GM12875 (cell line): ENCODE measurements around the gene PLXNA2.

ENCODE experiments used
- H3K4me3 ChIP-seq: one replicate; pipeline ENCODE4 v1.5.1; 2011; ENCODE audit warnings: low read depth, low read length, control low read depth
- TF ChIP-seq, protein P1 (sequence below): IDR thresholded peaks from 2 replicates; pipeline ENCODE4 v1.5.1; 2011; ENCODE audit warnings: low read depth, mild to moderate bottlenecking, control low read depth, inconsistent platforms, low read length, moderate library complexity, borderline replicate concordance; ENCODE audit not compliant: insufficient read depth

Gene PLXNA2

GRCh38 chr1:208265122-208265469 lies 20.9 kb upstream of the PLXNA2 start:
- TF ChIP-seq, protein P1, sequence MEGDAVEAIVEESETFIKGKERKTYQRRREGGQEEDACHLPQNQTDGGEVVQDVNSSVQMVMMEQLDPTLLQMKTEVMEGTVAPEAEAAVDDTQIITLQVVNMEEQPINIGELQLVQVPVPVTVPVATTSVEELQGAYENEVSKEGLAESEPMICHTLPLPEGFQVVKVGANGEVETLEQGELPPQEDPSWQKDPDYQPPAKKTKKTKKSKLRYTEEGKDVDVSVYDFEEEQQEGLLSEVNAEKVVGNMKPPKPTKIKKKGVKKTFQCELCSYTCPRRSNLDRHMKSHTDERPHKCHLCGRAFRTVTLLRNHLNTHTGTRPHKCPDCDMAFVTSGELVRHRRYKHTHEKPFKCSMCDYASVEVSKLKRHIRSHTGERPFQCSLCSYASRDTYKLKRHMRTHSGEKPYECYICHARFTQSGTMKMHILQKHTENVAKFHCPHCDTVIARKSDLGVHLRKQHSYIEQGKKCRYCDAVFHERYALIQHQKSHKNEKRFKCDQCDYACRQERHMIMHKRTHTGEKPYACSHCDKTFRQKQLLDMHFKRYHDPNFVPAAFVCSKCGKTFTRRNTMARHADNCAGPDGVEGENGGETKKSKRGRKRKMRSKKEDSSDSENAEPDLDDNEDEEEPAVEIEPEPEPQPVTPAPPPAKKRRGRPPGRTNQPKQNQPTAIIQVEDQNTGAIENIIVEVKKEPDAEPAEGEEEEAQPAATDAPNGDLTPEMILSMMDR: no peak
- no peak overlapping the region for H3K4me3 ChIP-seq

GRCh38 chr1:208264469-208265121 lies 20.4 kb upstream of the PLXNA2 start:
- H3K4me3 ChIP-seq: no peak overlapping the region
- TF ChIP-seq, protein P1: no peak

DNA sequence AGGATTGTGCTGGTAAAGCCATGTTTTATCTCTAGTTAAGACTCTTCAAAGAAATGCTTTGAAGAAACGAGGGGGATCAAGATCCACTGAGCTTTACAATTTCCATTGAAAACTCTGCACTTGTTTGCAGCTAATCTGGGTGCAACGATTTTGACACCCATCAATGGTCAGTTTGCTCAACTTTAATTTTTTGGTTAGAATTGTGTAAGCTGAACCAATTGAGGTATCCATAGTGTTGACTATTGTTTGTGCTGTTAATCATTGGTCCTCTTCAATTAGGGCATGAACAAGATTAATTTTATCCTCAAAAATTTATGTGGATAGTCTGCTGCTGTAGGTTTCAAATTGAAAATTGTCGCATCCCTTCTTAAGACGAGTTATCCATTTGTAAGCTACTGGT lies 17.7 kb upstream of the PLXNA2 start:
- TF ChIP-seq, protein P1: no peak
- no peak overlapping the region for H3K4me3 ChIP-seq

- TF ChIP-seq, protein P1: no peak
These were observed 14.1 kb upstream of the PLXNA2 start for GRCh38 chr1:208258277-208258676.

DNA sequence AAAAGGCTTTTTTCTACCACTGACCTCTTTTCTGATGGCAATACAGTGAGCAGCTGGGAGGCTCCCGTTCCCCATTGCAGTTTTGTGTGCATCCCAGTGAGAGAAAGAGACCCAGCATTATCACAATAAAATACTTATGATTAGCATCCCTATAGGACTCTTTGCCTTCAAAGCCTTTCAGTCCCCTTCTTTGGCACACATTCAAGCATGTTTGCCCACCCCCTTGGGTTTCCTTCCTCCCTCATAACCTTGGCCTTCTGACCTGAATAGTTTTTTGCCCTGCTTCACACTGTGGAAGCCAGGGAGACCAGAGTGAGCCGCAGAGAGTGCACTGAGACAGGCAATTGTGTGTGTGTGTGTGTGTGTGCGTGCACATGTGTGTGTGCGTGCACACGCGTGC lies 13.2 kb upstream of the PLXNA2 start:
- H3K4me3 ChIP-seq: no peak overlapping the region
- TF ChIP-seq, protein P1: no peak

More at GRCh38 chr1:208258277-208258676, 14.1 kb upstream of the PLXNA2 start:
- H3K4me3 ChIP-seq: no peak overlapping the region

DNA sequence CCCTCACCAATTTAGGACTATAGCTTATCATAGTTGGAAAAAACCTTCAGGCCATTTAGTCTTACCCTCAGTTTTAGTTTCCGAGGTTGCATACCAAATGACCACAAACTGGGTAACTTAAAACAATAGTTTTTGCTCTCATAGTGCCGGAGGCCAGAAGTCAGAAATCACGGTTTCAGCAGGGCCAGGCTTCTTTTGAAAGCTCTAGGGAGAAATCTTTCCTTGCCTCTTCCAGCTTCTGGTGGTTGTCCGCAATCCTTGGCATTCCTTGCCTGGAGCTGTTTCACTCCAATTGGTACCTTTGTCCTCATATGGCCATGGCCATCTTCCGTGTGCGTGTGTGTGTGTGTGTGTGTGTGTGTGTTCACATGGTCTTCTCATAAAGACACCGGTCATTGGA lies 12.4 kb upstream of the PLXNA2 start:
- TF ChIP-seq, protein P1: no peak
- H3K4me3 ChIP-seq: no peak overlapping the region

DNA sequence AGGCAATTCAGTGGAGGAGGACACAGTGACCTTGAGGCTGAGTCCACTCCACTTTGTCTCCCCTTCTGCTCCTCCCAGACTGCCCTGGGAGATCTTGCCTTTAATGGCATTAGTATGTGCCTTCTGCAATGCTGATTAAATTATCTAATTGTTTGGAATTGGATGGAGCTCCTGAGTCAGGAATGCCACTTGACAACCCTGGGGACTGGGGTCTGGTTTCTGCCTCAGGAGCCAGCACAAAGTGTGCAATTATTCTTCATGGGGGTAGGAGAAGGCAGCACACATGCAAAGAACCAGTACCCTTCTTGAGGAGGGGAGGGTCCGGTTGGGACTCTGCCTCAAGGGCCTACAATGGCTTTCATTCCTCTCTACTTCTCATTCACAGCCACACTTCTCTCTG lies 11.9 kb upstream of the PLXNA2 start:
- TF ChIP-seq, protein P1: no peak

More for the DNA sequence above, 11.9 kb upstream of the PLXNA2 start:
- H3K4me3 ChIP-seq: no peak overlapping the region
